SK-N-SH (cell line): ENCODE data around the gene EFCAB11.

Experiments
- EZH2phosphoT487 ChIP-seq: fragments of 200-600 bp; sonication (generic); IDR thresholded peaks from 2 replicates; pipeline ENCODE4 v1.6.1; 2017; ENCODE audit warnings: low read depth, mixed run types, mild to moderate bottlenecking, antibody characterized with exemption, moderate library complexity, borderline replicate concordance
- GABPA ChIP-seq: IDR thresholded peaks from 2 replicates; pipeline ENCODE4 v1.4.0; 2012; ENCODE audit warnings: low read depth, mild to moderate bottlenecking
- MXI1 ChIP-seq: IDR thresholded peaks from 2 replicates; pipeline ENCODE4 v1.6.1; 2012; ENCODE audit warnings: mild to moderate bottlenecking, low read depth, low read length, improper control_type of control experiment
- RCOR1 ChIP-seq: fragments of 150-350 bp; IDR thresholded peaks from 2 replicates; pipeline ENCODE4 v1.6.1; 2017; ENCODE audit warnings: antibody characterized with exemption, low read length
- TF ChIP-seq, protein P1 (sequence below): fragments of 200-600 bp; sonication (generic); IDR thresholded peaks from 2 replicates; pipeline ENCODE4 v1.6.1; 2017; ENCODE audit warnings: antibody characterized with exemption, mild to moderate bottlenecking, moderate library complexity

- TF ChIP-seq RCOR1 = no peak
- TF ChIP-seq, protein P1, sequence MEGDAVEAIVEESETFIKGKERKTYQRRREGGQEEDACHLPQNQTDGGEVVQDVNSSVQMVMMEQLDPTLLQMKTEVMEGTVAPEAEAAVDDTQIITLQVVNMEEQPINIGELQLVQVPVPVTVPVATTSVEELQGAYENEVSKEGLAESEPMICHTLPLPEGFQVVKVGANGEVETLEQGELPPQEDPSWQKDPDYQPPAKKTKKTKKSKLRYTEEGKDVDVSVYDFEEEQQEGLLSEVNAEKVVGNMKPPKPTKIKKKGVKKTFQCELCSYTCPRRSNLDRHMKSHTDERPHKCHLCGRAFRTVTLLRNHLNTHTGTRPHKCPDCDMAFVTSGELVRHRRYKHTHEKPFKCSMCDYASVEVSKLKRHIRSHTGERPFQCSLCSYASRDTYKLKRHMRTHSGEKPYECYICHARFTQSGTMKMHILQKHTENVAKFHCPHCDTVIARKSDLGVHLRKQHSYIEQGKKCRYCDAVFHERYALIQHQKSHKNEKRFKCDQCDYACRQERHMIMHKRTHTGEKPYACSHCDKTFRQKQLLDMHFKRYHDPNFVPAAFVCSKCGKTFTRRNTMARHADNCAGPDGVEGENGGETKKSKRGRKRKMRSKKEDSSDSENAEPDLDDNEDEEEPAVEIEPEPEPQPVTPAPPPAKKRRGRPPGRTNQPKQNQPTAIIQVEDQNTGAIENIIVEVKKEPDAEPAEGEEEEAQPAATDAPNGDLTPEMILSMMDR = no peak
- TF ChIP-seq EZH2phosphoT487 = no peak
- no peak for TF ChIP-seq MXI1
- TF ChIP-seq GABPA = no peak
These were observed 41.8 kb downstream of the EFCAB11 start for GRCh38 chr14:89912667-89913211.
